NCI-H2029 (cell line): Measurements from ENCODE around the gene SEC23A.
"Not testable (repeated sequence)": the region's sequence is repeated elsewhere in the genome, so short reads cannot be mapped to it uniquely, and the experiment has no call there.

Source experiments
- DNase-seq: peaks from one replicate; lab custom pipeline; 2025; lab: John Stamatoyannopoulos, UW

The SEC23A gene

GRCh38 chr14:39030209-39030608 is 72.8 kb downstream of the SEC23A start:
- DNase-seq, result no peak

DNA sequence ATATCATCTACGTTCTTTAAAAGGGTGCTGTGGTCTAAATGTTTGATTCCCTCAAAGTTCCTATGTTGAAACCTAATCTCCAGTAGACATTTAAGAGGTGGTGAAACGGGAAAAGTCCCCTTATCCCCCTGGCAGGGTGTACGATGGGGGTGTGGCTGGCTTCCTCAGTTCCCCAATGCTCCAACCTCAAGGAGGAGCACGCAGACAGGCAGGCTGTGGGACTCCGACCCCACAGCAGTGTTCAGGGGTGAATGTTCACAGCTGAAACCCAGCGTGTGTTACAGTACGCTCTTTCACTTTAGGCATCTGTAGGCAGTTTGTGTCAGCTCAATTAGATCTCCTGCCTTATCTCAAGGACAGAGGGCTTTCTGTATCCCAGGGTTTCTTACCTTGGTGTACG is 73.2 kb downstream of the SEC23A start:
- DNase-seq, result no peak

- no peak for DNase-seq
These were observed 74.4 kb downstream of the SEC23A start for GRCh38 chr14:39028620-39029019.

- DNase-seq, result no peak
These were observed 77.0 kb downstream of the SEC23A start for GRCh38 chr14:39025810-39026627.

DNA sequence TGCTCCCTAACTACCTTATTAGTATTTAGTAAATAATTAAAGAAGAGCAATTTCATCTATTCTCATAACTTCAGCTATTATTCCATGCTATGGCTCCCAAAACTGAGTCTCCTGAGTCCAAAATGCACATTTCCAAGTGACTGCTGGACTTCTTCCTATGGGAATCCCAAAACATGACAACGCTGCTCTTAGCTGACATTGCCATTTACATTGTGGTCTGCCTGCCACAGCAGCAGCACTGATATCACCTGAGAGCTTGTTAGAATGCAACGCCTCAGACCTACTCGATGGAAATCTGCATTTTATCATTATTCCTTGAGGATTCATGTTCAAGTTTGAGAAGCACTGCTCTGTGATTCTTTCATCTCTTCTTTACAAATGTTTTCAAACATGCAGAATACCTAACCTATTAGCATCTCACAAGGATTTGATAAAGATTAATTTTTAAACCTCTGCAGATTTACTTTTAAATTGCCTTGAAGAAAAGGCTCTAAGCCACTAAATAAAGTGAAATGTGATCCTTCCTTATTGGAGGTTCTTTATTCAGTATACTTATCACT is 77.7 kb downstream of the SEC23A start:
- no peak for DNase-seq

DNA sequence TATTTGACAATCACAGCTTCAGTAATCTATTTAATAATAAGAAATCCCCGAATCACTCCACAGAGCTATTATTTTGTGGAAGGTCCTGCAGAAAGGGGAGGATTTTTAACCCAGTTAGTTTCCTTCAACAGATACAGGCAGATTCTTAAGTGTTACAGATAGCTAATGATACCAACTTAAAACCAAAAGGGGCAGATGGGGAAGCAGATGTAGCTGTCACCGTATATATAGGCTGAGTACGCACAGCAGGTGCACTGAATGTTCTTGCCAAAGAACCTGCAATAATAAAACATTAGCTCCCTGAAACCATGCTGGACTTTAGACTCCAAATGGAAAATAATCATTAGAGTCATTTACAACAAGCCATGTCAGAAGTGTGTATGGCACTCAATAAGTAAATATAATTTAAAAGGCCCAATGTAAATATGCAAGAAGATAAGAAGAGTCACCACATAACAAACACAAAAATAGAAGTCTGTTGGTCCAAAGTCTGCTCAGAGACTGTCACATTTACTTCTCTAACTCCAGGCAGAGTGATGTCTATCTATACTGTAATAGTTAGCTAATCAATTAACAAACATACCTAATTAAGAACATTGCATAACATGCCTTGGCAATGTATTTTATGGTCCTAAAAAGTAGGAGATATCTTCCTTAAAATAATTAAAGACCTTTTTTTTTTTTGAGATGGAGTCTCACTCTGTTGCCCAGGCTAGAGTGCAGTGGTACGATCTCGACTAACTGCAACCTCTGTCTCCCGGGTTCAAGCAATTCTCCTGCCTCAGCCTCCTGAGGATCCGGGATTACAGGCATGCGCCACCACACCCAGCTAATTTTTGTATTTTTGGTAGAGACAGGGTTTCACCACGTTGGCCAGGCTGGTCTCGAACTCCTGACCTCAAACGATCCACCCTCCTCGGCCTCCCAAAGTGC is 78.8 kb downstream of the SEC23A start:
- no peak for DNase-seq

DNA sequence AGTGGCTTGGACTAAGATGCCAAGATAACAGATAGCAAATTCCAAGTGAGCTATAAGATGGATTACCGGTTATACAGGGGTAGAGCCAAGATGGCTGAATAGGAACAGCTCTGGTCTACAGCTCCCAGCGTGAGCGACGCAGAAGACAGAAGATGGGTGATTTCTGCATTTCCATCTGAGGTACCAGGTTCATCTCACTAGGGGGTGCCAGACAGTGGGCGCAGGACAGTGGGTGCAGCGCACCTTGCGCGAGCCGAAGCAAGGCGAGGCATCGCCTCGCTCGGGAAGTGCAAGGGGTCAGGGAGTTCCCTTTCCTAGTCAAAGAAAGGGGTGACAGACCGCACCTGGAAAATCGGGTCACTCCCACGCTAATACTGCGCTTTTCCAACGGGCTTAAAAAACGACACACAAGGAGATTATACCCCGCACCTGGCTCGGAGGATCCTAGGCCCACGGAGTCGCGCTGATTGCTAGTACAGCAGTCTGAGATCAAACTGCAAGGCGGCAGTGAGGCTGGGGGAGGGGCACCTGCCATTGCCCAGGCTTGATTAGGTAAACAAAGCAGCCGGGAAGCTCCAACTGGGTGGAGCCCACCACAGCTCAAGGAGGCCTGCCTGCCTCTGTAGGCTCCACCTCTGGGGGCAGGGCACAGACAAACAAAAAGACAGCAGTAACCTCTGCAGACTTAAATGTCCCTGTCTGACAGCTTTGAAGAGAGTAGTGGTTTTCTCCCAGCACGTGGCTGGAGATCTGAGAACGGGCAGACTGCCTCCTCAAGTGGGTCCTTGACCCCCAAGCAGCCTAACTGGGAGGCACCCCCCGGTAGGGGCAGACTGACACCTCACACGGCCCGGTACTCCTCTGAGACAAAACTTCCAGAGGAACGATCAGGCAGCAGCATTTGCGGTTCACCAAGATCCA is 85.7 kb downstream of the SEC23A start:
- DNase-seq, result peak; percentile 21

DNA sequence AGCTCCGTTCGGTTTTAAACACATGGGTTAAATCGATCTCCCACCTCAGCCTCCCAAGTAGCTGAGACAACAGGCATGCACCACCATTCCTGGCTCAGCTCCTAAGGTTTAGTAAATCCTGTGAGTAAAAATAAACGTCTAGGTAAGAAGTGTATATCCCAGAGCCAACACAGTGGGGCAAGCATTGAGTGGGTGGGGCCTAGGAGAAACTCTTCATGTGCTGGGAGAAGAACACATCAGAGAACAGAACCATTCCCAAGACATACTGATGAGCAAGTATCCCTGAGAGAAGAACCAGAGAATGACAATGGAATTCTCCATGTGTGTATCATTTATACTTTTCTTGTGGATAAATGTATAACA is 86.3 kb downstream of the SEC23A start:
- DNase-seq, result no peak

DNA sequence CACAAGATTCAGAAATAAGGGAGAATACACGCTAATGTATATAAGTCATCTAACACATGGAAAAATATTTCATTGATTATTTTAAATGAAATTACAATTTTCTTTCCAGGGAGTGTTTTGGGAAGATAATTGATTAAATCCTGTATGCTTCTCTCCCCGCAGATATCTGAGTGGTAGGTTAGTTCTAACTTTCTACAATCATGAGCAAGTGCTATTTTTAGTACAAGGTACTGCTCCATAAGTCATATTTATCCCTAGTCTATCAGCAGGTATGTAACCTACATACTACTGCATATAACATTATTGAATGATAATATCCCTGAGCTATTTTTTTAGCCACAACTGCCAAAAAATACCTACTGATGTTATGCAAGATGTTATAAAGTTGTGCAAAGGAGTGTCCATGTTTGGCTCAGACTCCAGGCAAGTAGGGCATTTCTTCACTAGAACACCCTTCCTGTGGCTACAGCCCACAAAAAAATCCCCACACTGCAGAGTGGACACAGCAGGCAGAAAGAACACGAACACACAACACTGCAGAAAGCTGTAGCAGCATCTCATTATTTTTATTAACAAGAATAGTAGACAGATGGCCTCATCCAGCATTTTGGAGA is 87.0 kb downstream of the SEC23A start:
- no peak for DNase-seq

DNA sequence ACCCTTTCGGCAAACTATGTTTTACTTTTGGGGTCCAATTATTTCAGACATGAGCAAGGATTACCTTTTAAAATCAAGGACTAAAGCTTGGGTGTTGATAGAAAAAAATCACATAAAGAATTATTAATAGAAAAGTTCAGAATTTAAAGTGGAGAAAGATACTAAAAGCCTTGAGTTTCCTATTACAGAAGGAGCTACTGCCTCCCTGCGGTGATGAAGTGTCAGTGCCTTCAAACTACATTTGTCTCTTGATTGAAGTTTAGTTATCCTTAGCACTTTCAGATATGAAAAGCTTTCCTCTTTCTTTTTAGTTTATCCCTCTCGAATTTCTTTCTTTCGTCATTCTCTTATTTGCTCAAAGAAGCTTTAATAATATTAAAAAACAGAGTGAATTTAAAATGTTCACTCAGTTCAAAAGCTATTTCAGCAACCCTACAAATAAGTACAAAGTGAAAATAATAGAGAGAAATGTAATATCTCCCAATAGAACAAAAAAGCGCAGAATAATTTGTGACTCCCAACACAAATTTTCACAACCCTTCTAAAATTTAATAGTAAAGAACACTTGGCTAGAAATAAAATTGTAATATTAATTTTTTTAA is 87.6 kb downstream of the SEC23A start:
- DNase-seq, result peak; percentile 52

GRCh38 chr14:39014460-39014859 is 88.6 kb downstream of the SEC23A start:
- DNase-seq, result no peak

GRCh38 chr14:39008965-39009364 is 94.1 kb downstream of the SEC23A start:
- not testable (repeated sequence) for DNase-seq

DNA sequence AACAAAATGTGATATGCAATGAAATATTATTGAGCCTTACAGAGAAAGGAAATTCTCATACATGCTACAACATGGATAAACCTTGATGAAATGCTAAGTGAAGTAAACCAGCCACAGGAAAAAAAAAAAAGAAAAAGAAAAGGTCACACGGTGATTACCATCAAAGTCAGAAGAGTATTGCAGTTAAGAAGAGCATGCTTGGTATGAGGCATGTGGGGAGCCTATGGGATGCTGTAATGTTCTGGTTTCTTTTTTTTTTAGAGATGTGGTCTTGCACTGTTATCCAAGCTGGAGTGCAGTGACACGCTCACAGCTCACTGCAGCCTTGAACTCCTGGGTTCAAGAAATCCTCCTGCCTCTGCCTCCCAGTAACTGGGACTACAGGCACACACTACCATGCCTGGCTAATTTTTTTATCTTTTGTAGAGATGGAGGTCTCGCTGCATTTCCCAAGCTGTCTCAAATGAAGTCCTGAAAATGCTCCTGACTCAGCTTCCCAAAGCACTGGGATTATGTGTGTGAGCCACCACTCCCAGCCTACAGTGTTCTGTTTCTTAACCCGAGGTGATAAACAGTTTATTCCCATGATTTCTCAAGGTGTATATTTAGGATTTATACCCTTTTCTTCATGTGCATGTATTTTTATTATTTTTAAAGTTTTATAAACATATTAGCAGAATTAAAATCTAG is 96.2 kb downstream of the SEC23A start:
- DNase-seq, result no peak

DNA sequence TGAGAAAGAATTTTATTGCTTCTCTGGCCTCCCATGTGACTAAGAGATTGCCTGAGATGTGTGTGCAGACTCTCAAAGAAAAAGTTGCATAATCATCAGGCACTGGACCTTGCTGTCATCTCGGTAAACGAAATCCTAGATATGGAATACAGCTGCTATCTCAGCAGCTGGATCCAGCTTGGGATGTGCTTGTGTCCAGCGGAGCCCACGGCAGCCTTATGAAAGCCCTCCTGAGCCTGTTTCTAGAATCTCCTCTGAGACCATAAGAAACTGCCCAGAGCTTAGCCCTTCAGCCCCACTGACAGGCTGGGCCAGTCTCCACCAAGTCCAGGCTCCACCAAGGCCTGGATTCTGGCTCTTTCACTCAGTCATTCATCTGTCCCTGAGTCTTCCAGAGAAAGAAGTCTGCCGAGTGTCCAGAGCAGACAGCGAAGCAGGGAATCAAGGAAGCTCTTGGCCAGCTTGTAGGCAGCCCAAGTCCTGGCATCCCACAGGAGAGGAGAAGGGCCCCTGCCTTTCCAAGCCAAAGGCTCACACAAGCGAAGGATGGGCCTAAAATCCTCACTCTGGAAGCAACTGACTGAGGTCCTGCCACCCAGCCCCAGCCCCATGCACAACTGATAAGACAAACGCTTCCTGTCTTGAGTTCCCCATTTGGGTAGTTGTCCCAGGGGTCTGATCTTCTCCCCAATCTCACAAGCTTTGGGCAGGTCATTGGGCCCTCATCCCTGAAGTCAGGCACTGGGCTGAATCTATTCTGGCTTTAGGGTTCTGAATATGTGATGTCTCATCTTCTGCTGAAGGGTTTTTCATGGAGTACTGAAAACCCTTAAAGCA is 97.8 kb downstream of the SEC23A start:
- no peak for DNase-seq

DNA sequence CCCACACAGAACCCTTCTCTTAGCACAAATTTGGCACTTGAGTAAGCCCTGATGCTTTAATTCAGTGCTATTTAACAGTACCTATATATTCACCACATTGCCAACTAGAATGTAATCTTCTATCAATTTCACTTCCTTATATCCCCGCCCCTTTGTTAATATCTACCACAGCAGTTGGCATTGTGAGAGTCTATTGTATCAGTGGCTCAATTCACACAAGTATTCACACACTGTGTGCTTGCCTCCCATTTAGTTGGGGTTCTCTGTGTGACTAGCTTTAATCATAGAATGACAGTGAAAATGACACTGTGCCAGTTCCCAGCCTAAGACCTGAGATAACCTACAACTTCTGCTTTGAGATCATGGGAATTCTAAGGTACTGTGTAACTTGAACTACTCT is 103.1 kb downstream of the SEC23A start:
- DNase-seq, result no peak

DNA sequence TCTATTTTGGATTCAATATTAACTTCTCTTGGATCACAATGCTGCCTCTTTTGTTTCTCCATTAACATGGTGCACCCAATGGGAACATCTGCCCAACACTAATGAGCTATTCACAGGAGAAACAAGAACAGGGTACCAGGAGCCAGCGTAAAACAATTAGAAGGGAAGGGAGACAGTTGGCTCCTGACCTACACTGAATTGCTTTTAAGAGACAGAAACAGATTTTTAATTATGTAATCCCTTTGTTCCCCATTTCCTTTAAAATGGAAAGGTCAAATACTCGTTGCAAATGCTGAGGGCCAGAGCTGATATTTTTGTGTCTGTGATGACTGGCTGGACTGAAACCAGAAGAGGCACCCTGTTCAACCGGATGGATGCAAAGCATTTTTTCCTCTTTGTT is 108.3 kb downstream of the SEC23A start:
- DNase-seq, result peak; percentile 8

DNA sequence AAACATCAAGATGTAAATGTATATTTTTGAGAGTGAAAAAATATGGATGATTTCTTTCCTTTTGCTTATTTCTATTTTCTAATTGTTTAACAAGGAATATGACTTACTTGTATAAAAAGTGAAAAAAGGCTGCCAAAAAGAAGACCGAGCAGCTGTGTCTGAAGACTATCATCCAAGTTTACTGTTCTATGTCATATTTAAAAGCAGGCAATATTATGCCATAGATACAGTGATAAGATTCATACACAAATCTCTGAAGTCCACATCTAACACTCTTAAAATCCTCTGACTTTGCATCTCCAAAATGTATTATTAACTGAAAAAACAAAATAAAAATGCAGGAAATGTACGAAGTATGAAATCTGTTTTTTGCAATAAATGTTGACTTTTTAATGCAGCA is 109.1 kb downstream of the SEC23A start:
- no peak for DNase-seq

DNA sequence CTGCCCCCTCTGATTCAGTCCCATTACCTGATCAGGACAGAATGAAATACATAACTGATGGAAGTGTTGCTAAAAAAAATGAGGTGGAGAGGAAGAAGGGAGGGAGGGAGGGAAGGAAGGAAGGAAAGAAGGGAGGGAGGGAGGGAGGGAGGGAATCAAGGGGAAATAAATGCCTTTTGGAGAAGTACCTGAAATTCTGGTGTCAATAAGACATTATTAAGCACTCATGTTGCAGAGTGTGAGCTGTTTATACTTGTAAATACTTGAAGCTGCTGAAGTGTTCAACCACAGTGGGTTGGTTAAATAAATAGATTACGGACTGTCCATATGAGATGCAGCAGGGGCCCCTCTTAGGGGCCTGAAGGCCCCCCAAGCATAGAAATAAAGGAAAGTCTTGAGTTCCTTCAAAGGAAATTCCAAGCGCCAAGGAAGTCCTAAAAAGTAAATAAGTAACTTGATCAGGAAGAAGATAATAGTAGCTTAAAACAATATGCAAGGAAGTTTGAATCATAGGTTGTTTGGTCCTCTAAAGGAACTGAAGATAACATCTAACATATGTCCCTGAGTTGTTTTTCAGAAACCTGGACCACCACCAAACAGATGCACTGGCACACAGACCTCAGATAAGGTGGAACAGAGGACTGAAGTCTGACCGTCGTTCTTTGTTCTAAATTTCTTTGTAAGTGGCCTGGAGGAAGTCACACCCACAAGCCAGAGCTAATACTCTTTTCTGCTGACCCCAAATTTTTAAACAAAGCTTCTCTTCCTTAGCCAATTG is 110.8 kb downstream of the SEC23A start:
- no peak for DNase-seq

DNA sequence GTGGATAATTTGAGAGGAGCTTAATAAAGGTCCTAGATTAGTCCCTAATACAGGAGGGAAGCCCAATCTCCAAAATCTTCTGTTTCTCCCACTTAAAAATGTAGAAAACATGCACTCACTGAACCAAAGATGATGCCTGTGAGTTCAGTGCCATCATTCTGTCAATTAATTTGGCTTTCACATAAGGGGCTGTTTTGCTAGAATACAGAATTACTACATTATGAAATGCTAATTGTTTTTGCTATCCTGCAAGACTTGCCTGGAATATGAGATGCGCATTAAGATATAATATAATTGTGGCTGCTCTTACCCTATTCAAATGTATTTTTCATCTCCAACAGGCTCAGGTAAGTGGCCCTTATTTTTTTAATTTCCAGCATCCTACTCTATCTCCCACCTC is 111.7 kb downstream of the SEC23A start:
- DNase-seq, result no peak
